ENCODE data around the gene GIT2.
A peak's percentile ranks its signal among the peaks of the same experiment; 100 is the strongest.

GIT2 gene

GRCh38 chr12:109926488-109927210 lies 69.5 kb downstream of the GIT2 start:
- TF ChIP-seq BCL11B (tag by site-specific recombination; IDR thresholded peaks at IDR 0.05; ENCODE audit: low read depth) (no peak), GLIS2 (tag by site-specific recombination; IDR thresholded peaks at IDR 0.05) (peak; percentile 14; the same call in 1 of the 2 replicates), GLIS1 (tag by site-specific recombination; IDR thresholded peaks at IDR 0.05) (peak; percentile 47), ZNF335 (tag by site-specific recombination; conservative IDR thresholded peaks at IDR 0.05) (peak; percentile 16; the same call in 1 of the 2 replicates)
- POLR2A ChIA-PET = no interaction called here
- CTCF ChIA-PET = interaction anchor here (0.7 to 3.7 kb wide), 6 partner anchors 22 to 505 kb away, joined by 3 to 27 read pairs (median 4); no protein-coding TSS in a partner anchor
- Histone ChIP-seq H3K4me3 (ENCODE audit: low read depth, low read length) (no peak overlapping the region), H3K4me1 (ENCODE audit: control insufficient read depth, insufficient read depth, low read length) (no peaks in the 10 kb centered on the region), H3K36me3 (ENCODE audit: control insufficient read depth in 2 of 2, insufficient read depth in 1 of 2, low read length in 2 of 2) (peaks cover 3 to 27% of the 10 kb centered on the region in 2 experiments; a peak in 2 of 3 replicates), H3K27ac (ENCODE audit: extremely low read depth, low read depth, low read length) (no peak overlapping the region), H3K9me3 (ENCODE audit: control insufficient read depth, insufficient read depth, low read depth, low read length) (no peaks in the 10 kb centered on the region)

GRCh38 chr12:109926016-109926415 lies 70.2 kb downstream of the GIT2 start:
- Histone ChIP-seq H3K36me3 (ENCODE audit: control insufficient read depth in 2 of 2, insufficient read depth in 1 of 2, low read length in 2 of 2) (peaks cover 3 to 22% of the 10 kb centered on the region in 2 experiments; a peak in 2 of 3 replicates), H3K9me3 (ENCODE audit: control insufficient read depth, insufficient read depth, low read depth, low read length) (no peaks in the 10 kb centered on the region), H3K4me3 (ENCODE audit: low read depth, low read length) (no peak overlapping the region), H3K4me1 (ENCODE audit: control insufficient read depth, insufficient read depth, low read length) (no peaks in the 10 kb centered on the region), H3K27ac (ENCODE audit: extremely low read depth, low read depth, low read length) (no peak overlapping the region)
- TF ChIP-seq ZNF501 (tag by site-specific recombination; IDR thresholded peaks at IDR 0.05) (no peak), ZNF416 (tag by site-specific recombination; IDR thresholded peaks at IDR 0.05) (no peak), PRDM2 (tag by site-specific recombination; IDR thresholded peaks at IDR 0.05; ENCODE audit: borderline replicate concordance) (no peak), SP7 (tag by site-specific recombination; IDR thresholded peaks at IDR 0.05) (no peak), KLF1 (tag by site-specific recombination; IDR thresholded peaks at IDR 0.05) (no peak), ZNF610 (tag by site-specific recombination; IDR thresholded peaks at IDR 0.05; ENCODE audit: borderline replicate concordance) (no peak), ZNF473 (tag by site-specific recombination; IDR thresholded peaks at IDR 0.05) (no peak), ZNF404 (tag by site-specific recombination; IDR thresholded peaks at IDR 0.05) (no peak), ZNF548 (tag by site-specific recombination; IDR thresholded peaks at IDR 0.05) (no peak), ZFP3 (tag by site-specific recombination; IDR thresholded peaks at IDR 0.05; ENCODE audit: low read depth) (no peak), ZNF146 (tag by site-specific recombination; IDR thresholded peaks at IDR 0.05) (no peak), PRDM1 (tag by site-specific recombination; IDR thresholded peaks at IDR 0.05) (no peak), ZBTB7A (tag by site-specific recombination; IDR thresholded peaks at IDR 0.05; ENCODE audit: low read depth) (no peak), ZBTB10 (tag by site-specific recombination; IDR thresholded peaks at IDR 0.05) (no peak), ATF2 (tag by site-specific recombination; IDR thresholded peaks at IDR 0.05; ENCODE audit: low read depth) (no peak), KLF8 (tag by site-specific recombination; IDR thresholded peaks at IDR 0.05) (no peak), ZNF776 (tag by site-specific recombination; IDR thresholded peaks at IDR 0.05; ENCODE audit: borderline replicate concordance) (no peak), ZNF155 (tag by site-specific recombination; IDR thresholded peaks at IDR 0.05) (no peak), ZBTB17 (tag by site-specific recombination; IDR thresholded peaks at IDR 0.05) (no peak)
- ChIA-PET CTCF (interaction anchor here (0.6 to 1.7 kb wide), 3 partner anchors 21 to 81 kb away, joined by 3 to 6 read pairs (median 4); no protein-coding TSS in a partner anchor), POLR2A (no interaction called here)
